GM23338 (cell line): Measurements from ENCODE around the gene BICC1. TPM values are rescaled to one million over a fixed set of nuclear protein-coding genes. Genes with fewer than 3 reads are reported as not detected.

ENCODE experiments used
- ATAC-seq: fragments of 200-7000 bp; cut with Tn5 transposase; 3 replicates; pipeline ENCODE4 v1.9.1; 2020
- DNase-seq: peaks from one replicate; pipeline ENCODE4 v3.0.0-alpha.2; 2015; ENCODE audit warnings: low spot score
- H2AFZ ChIP-seq: fragments of 200-600 bp; sonication (generic); 2 replicates; pipeline ENCODE4 v1.8.0; 2016; ENCODE audit warnings: antibody characterized with exemption, mild to moderate bottlenecking, moderate library complexity
- H3F3A ChIP-seq: fragments of 200-600 bp; sonication (generic); replicated peaks from 2 replicates; pipeline ENCODE4 v1.8.0; 2017; ENCODE audit warnings: antibody characterized with exemption, mixed run types, low read depth
- H3K27ac ChIP-seq: fragments of 200-600 bp; sonication (generic); 2 replicates; pipeline ENCODE4 v1.6.1; 2016; ENCODE audit warnings: low read depth
- H3K27me3 ChIP-seq: fragments of 200-600 bp; sonication (generic); 2 replicates; pipeline ENCODE4 v1.8.0; 2016; ENCODE audit warnings: mild to moderate bottlenecking, mixed run types, moderate library complexity; ENCODE audit not compliant: insufficient read depth
- H3K36me3 ChIP-seq: fragments of 200-600 bp; sonication (generic); 2 replicates; pipeline ENCODE4 v1.8.0; 2016; ENCODE audit warnings: mild to moderate bottlenecking; ENCODE audit not compliant: insufficient read depth
- H3K4me1 ChIP-seq: fragments of 200-600 bp; sonication (generic); 2 replicates; pipeline ENCODE4 v1.8.0; 2016; ENCODE audit warnings: mild to moderate bottlenecking, moderate library complexity; ENCODE audit not compliant: insufficient read depth
- H3K4me2 ChIP-seq: fragments of 200-600 bp; sonication (generic); 2 replicates; pipeline ENCODE4 v1.7.1; 2017; ENCODE audit warnings: mixed run types
- H3K4me3 ChIP-seq: fragments of 200-600 bp; sonication (generic); 2 replicates; pipeline ENCODE4 v1.6.1; 2016; ENCODE audit warnings: mixed run types
- H3K79me2 ChIP-seq: fragments of 200-600 bp; sonication (generic); replicated peaks from 2 replicates; pipeline ENCODE4 v1.8.0; 2017; ENCODE audit warnings: mild to moderate bottlenecking; ENCODE audit not compliant: insufficient read depth
- H3K9me2 ChIP-seq: fragments of 200-600 bp; sonication (generic); 2 replicates; pipeline ENCODE4 v1.8.0; 2017; ENCODE audit not compliant: insufficient read depth
- H4K20me1 ChIP-seq: fragments of 200-600 bp; sonication (generic); replicated peaks from 2 replicates; pipeline ENCODE4 v1.8.0; 2017; ENCODE audit warnings: mild to moderate bottlenecking; ENCODE audit not compliant: insufficient read depth
- H3K27ac Mint-ChIP-seq: 2 replicates; pipeline ENCODE4 v1.8.0; 2020; ENCODE audit warnings: inconsistent platforms, mild to moderate bottlenecking, moderate library complexity, mixed read lengths
- H3K27me3 Mint-ChIP-seq: 3 replicates; pipeline ENCODE4 v1.8.0; 2022; ENCODE audit warnings: low read depth, mild to moderate bottlenecking, moderate library complexity, mixed read lengths, inconsistent platforms; ENCODE audit not compliant: insufficient read depth, poor library complexity
- H3K36me3 Mint-ChIP-seq: 3 replicates; pipeline ENCODE4 v1.8.0; 2021; ENCODE audit warnings: low read depth, mild to moderate bottlenecking, inconsistent platforms, moderate library complexity, mixed read lengths
- H3K4me1 Mint-ChIP-seq: 3 replicates; pipeline ENCODE4 v1.8.0; 2020; ENCODE audit warnings: mild to moderate bottlenecking, inconsistent platforms, mixed read lengths
- H3K4me3 Mint-ChIP-seq: 3 replicates; pipeline ENCODE4 v1.8.0; 2021; ENCODE audit warnings: moderate library complexity, mild to moderate bottlenecking, inconsistent platforms, mixed read lengths
- H3K9me3 Mint-ChIP-seq: 3 replicates; pipeline ENCODE4 v1.8.0; 2020; ENCODE audit warnings: moderate library complexity, mild to moderate bottlenecking, inconsistent platforms, mixed read lengths
- EZH2 ChIP-seq: fragments of 200-600 bp; sonication (generic); IDR thresholded peaks from one replicate; pipeline ENCODE4 v1.8.0; 2017; ENCODE audit warnings: antibody characterized with exemption, mild to moderate bottlenecking, low read depth; ENCODE audit not compliant: unreplicated experiment
- NANOG ChIP-seq: IDR thresholded peaks from 2 replicates; pipeline ENCODE4 v1.6.1; 2016; ENCODE audit warnings: antibody characterized with exemption, borderline replicate concordance
- STAT1 ChIP-seq: IDR thresholded peaks from one replicate; pipeline ENCODE4 v1.6.1; 2016; ENCODE audit warnings: antibody characterized with exemption; ENCODE audit not compliant: unreplicated experiment
- ZNF462 ChIP-seq: fragments of 250-450 bp; sonication (Bioruptor Pico); IDR thresholded peaks from 2 replicates; pipeline ENCODE4 v1.5.0; 2020; ENCODE audit warnings: mild to moderate bottlenecking, moderate library complexity
- polyA plus RNA-seq: library from polyadenylated mRNA; unstranded; fragments of >200 nt; fragmentation: Nextera tagmentation; extraction: Ambion mirVana; gene quantifications from 2 replicates; pipeline ENCODE4 v1.2.1, GENCODE V29; 2016
- total RNA-seq: library from RNA; depleted of rRNA; stranded (reverse); fragments of >200 nt; shearing (Covaris generic); gene quantifications from 2 replicates; pipeline ENCODE4 v1.2.3, GENCODE V29; 2014

The BICC1 gene
- total and polyA plus RNA-seq, 2 experiments from 2014 or later, result 1.3 to 2.2 TPM

- no peak for TF ChIP-seq ZNF462 (CRISPR knock-in tag)
- no peak for TF ChIP-seq NANOG
- no peak for TF ChIP-seq STAT1
Observed at GRCh38 chr10:58697691-58698090, 185.0 kb downstream of the BICC1 start (continued).

- Histone ChIP-seq H3K27ac (no peak overlapping the region), H3K4me1 (peaks cover 9% of the 10 kb centered on the region; the same call in 1 of the 2 replicates), H4K20me1 (no peaks in the 10 kb centered on the region), H3K9me2 (no peaks in the 10 kb centered on the region; the same call in 1 of the 2 replicates), H3K79me2 (no peaks in the 10 kb centered on the region), H3K36me3 (no peaks in the 10 kb centered on the region), H2AFZ (no peak overlapping the region), H3K4me2 (no peak overlapping the region), H3F3A (no peaks in the 10 kb centered on the region), H3K4me3 (no peak overlapping the region), H3K27me3 (no peaks in the 10 kb centered on the region)
- ATAC-seq, result no peak
- DNase-seq, result no peak
- H3K27me3 Mint-ChIP-seq, result no peaks in the 10 kb centered on the region
- H3K4me1 Mint-ChIP-seq, result peaks cover 10% of the 10 kb centered on the region
- H3K4me3 Mint-ChIP-seq, result no peak overlapping the region
- TF ChIP-seq NANOG (no peak), EZH2 (no peak)
- H3K9me3 Mint-ChIP-seq, result no peaks in the 10 kb centered on the region
- H3K36me3 Mint-ChIP-seq, result no peaks in the 10 kb centered on the region
- H3K27ac Mint-ChIP-seq, result no peak overlapping the region
Observed at GRCh38 chr10:58698777-58699356, 186.2 kb downstream of the BICC1 start.
